Measurements from ENCODE around the gene ATXN3.
"Not testable (repeated sequence)": the region's sequence is repeated elsewhere in the genome, so short reads cannot be mapped to it uniquely, and the experiment has no call there.

The ATXN3 gene

DNA sequence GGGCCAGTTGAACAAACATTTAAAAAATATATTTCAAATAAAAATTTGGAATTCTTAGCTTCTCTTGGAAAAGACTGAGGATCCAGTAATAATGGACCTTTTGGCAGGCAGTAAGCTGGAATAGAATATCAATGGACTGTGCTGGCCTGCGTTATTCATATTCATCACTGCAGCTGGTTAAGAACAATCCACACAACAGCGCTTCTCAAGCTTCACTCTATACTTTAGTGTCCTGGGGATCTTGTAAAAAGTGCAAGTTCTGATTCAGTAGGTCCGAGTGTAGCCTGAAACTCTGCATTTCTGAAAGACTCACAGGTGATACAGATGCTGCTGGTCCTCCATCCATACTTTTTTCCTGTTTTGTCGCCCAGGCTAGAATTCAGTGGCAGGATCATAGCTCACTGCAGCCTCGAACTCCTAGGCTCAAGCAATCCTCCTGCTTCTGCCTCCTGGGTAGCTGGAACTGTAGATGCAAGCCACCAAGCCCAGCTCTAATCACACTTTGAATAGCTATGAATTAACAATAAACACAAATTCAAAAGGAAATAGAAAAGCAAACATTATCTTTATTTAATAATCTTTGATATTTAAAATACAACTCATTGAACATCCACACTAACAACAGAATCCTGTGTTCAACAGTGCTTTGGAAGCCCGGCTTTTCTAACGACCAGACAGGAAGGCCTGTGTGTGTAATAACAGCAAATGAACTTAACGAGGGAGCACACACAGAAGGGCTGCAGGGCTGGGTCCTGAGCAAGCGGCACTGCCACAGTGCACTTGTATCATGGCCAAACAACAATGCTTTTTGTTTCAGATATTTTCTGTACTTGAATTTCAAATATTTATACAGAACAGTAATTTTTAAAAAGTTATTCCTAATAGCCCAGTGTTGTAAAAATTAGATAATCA is 48.1 kb downstream of the ATXN3 start:
- no peak for DNase-seq

DNA sequence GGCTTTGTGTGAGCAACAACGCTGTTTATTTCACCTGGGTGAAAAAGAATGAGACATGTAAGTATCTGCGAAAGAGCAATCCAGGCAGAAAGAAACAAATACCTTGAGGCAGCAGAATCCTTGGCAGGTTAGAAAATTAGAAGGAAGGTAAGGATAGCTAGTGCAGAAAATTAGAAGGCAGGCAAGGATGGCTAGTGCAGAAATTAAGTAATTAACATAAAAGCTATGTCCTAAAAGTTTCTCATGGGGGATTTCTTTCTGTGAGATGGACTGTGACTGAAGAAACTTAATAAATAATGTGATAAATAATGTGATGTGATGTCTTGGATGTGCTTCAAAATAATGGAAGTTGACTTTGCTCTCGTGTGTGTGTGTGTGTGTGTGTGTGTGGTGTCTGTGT is 56.6 kb downstream of the ATXN3 start:
- DNase-seq: no peak

DNA sequence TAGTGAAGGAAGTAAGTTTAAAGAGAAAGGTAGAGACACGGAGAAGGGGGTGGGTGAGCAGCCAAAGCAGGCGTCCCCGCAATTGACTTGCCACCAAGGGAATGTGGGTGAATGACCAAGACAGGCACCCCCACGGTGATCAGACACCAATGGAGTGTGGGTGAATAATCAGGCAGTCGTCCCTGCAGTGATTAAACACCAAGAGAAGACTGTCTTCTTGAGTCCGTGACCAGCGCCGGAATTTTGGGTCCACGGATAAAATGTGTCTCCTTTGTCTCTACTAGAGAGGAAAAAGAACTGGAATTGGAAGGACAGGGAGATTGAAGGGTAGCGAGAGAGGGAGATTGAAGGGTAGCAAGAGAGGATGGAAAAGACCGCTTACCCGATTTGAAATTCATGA is 57.2 kb downstream of the ATXN3 start:
- DNase-seq: not testable (repeated sequence)

DNA sequence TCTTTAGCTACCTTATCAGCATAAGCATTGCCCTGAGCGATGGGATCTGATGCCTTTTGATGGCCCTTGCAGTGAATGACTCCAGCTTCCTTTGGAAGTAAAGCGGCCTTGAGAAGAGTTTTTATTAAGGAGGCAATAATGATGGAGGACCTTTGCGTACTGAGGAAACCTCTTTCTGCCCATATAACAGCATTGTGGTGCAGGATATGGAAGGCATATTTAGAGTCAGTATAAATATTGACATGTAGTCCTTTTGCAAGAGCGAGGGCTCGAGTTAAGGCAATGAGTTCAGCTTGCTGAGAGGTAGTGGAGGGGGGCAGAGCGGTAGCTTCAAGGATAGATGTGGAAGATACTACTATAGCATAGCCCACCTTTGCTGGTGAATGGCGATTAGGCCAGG is 60.5 kb downstream of the ATXN3 start:
- DNase-seq: not testable (repeated sequence)

- DNase-seq: not testable (repeated sequence)
Measured at GRCh38 chr14:92041766-92042165, 64.6 kb downstream of the ATXN3 start.

- no peak for DNase-seq
Measured at GRCh38 chr14:92041203-92041602, 65.2 kb downstream of the ATXN3 start.

GRCh38 chr14:92040431-92041051 is 65.8 kb downstream of the ATXN3 start:
- peak; percentile 17 for DNase-seq

- DNase-seq: peak; percentile 92
Measured at GRCh38 chr14:92039719-92040430, 66.5 kb downstream of the ATXN3 start, which contains the start of gene TRIP11. Gene TRIP11 (minus strand): TSS chr14:92040059. CDS start chr14:92039685, 374 bp downstream.

DNA sequence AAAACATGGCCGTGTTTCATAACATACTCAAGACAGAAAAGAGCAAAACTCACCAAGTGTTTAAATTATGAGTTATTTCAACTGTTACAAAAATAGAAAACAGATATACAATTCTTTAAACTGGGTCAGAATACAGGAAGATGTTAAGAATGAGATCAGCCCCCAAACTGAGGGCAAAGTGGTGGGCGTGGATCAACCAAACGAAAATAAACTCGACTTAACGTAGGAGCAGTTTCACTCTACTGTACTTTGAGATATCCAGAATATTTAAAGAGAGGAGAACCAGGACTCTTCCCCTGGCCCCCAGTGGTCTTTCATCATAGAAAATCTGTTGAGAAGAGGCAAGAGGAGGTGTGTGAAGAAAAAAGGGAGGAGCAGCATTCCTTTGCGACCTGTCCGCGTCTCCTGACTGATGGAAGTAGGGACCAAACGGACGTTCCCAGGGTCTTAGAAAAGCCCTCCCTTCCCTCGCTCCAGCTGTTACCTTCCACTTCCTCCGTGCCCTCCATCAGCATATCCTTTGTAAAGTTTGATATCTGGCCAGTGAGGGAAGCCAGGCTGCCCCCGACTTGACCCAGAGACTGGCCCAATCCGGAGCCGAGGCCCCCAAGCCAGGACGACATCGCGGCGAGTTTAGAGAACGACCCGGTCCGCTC is 67.2 kb downstream of the ATXN3 start:
- peak; percentile 72 for DNase-seq

DNA sequence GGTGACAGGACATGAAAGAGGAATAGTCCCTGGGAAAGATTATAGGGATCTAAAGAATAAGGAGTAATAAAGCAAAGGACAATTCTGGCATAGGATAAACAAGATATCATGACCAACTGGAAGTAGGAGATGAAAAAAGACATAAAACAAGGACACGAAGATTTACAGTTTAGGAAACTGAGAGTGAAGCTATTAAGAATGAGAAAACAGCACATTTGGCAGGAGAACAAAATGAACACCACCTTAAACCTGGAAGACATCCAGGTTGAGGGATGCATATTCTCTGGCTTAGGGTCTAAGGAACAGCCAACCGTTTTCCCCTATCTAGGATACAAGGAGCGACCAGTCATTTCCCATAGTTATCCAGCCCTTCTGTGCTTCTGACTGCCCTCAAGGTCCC is 68.4 kb downstream of the ATXN3 start:
- no peak for DNase-seq

DNA sequence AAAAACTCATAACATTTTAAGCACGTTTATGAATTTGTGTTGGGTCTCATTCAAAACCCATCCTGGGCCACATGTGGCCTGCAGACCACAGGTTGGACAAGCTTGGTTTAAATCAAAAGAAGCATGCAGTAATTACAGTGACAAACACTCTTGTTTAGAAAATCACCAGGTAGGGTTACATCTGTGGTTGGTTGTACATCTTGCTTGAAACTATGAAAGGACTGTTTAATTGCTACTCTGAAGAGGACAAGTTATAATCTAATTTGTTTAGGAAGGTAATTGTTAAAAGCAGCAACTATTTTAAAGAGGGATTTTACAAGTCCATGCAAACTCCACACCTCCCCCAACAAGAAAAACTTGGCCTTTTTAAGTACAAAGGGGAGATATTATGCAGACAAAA is 70.5 kb downstream of the ATXN3 start:
- DNase-seq: no peak

DNA sequence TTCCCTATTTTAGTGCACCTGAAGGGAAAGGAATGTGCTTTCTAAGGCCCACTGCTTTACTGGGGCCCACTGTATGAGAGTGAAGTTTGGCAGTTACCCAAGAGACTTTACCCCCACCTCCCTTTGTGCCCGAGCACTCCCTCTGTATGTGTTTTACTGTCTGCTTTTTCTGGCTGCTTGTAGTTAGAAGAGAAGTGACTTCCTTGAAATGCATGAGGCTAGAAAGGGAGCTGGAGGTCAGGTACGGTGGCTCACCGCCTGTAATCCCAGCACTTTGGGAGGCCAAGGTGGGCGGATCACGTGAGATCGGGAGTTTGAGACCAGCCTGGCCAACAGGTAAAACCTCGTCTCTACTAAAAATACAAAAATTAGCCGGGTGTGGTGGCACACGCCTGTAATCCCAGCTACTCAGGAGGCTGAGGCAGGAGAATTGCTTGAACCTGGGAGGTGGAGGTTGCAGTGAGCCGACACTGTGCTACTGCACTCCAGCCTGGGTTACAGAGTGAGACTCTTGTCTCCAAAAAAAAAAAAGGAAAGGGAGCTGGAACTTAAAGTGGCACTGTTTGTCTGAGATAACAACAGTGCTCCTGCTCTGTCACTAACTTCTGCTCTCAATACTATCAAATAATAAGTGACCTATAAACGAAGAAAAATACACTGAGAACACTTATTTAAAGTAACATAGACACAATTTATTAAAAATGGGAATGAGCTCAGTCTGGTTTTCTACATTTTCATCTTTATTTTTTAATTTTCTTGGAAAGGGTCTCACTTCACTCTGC is 72.3 kb downstream of the ATXN3 start:
- no peak for DNase-seq

DNA sequence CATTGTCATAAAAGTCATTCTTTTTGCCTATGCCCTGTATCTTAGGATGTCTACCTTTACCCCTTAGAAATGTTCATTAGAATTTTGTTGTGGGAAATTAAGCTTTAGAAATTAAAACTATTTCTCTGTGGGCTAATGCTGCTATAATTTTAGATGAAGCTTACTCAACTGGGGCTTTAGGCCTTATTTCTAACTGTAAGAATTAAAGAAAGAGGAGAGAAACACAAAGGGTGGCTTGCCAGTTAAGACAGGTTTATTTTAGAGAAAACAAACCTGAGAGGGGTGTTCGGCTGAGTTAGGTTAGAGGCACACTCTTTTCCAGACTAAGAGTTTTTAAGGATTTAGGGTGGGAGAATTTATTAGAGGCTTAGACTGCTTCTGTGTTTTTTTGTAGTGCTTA is 72.9 kb downstream of the ATXN3 start:
- DNase-seq: no peak

- DNase-seq: no peak
Measured at GRCh38 chr14:92026548-92027190, 79.7 kb downstream of the ATXN3 start.

- DNase-seq: no peak
Measured at GRCh38 chr14:92022036-92022435, 84.3 kb downstream of the ATXN3 start.

DNA sequence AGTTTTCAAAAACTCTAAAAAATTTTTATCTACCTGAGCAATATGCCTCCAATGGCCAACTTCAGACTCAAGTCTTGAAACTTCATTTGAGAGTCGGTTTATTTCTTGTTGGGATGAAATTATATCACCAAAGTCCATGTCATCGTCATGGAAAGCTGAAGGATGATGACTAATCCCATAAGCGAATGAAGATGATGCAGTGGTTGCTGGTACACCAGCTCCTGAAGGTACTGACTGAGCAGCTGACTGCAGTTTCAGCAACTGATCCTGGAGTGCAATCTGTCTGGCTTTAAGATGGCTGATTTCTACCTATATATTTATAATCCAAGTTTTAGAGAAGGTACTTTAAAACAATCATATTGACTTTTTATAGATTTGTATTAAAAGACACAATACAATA is 84.9 kb downstream of the ATXN3 start:
- no peak for DNase-seq

DNA sequence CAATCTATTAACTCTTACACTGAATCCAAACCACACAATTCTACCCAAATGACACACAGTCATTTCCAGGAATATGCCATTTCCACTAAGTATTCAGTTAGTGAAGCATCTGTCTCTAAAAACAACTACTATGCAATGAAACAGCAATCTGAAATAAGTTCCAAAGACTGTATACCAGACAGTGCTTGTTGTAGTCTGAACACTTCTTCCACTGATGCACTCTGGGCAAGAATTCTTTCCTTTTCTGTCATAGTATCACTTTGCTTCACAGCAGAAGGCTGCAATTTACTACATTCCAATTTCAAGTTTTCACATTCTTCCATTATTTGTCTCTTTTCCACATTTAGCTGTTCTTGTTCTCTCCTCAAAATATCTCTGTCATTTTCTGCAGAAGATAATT is 92.3 kb downstream of the ATXN3 start:
- no peak for DNase-seq

DNA sequence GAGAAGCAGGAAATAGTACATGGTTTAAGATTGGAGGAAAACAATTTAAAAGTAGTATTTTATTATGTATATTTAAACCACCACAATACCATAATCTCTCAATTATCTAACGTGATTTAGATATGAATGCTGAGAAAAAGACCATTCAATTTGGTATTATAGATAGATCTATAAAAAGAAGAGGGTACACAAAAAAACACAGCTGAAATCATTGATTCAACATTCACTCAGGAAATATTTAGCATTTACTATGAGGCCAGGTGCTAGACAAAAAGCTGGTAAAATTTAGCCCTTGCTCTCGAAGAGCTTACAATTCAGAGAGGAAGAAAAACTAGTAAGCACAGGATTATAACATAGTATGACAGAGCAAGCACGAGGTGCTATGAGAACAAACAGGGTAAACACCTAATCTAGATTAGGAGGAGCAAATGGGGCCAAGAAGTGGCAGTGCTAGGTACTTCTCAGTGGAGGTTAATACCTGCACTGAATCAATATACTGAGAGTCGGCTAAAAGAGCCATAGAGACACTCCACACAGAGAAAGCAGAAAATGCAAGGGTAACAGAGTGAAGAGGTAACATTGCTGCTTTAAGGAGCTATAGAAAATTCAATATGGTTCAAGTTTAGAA is 94.1 kb downstream of the ATXN3 start:
- no peak for DNase-seq

- DNase-seq: no peak
Measured at GRCh38 chr14:92010644-92011043, 95.7 kb downstream of the ATXN3 start.

GRCh38 chr14:92009604-92010003 is 96.8 kb downstream of the ATXN3 start:
- DNase-seq: no peak
